GM18526 (cell line): Measurements from ENCODE around the gene SOX9.

ENCODE experiments used
- POLR2A ChIP-seq: IDR thresholded peaks from 3 replicates; pipeline ENCODE4 v1.6.1; 2011; ENCODE audit not compliant: insufficient read length; ENCODE audit errors: extremely low read depth

SOX9 gene

DNA sequence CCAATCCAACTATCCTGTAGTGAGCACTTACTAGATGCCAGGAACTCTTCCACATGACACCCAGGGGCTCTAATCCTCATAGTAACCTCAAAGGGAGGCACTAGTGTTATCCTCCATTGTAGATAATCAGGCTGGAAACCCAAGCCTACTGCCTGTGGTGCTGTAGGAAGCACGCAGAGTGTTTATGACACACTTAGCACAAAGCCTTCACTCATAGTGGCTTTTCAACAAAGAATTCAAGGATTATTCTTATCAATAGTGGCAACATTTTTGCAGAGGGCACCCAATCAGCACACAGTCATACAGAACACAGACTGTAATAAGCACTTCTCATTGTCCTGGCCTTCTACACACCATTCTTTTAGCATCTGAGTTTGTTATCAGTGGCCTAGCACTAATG lies 18.5 kb upstream of the SOX9 start:
- TF ChIP-seq POLR2A, result no peak

DNA sequence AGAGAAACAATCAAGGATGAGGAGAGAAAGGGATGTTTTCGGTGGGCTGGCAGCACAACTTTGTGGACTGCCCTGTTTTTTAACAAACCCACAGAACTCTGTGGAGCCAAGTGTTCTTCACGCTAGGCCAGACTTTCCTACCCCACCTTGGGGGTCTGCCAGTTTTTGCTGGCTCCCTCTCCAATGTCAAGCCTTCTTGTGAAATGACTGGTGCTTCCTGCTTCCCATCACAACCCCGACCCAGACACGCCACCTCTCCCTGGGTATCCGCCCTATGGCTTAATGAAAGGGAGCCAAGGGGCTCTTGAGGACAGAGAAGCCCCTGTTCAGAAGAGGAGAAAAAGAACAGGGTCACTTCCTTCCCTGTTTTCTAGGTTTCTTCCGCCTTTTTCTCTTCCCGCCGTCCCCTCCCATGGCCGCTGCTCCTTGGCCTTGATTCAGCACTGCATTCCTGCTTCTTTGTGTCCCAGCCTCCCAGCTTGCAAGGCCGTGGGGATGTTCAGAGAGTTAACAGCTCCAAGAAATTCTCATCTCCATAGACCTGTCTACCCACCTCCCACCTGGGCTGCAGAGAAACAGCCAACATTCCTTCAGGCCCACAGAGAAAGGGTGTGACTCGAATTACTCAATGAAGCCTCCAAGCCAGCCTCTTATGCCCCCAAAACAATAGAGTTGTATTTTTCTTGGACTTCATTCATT lies 16.5 kb upstream of the SOX9 start:
- no peak for TF ChIP-seq POLR2A

DNA sequence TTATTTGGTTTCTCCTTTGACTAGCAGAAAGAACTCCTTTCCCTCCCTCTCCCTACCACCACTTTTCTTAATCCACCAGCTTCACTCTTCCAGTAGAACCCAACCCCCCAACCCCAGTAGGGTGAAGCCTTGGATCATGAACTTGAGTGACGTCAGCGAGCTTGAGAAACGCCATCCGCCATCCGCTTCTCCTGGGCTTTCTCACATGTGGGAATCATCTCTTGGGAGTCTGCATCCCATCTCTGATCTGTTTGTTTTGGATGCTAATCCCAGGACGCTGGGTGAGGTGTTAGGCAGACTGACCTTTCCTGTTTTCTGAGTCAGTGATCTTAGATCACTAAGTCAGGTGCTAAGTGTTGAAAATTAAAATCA lies 16.0 kb upstream of the SOX9 start:
- TF ChIP-seq POLR2A, result no peak

DNA sequence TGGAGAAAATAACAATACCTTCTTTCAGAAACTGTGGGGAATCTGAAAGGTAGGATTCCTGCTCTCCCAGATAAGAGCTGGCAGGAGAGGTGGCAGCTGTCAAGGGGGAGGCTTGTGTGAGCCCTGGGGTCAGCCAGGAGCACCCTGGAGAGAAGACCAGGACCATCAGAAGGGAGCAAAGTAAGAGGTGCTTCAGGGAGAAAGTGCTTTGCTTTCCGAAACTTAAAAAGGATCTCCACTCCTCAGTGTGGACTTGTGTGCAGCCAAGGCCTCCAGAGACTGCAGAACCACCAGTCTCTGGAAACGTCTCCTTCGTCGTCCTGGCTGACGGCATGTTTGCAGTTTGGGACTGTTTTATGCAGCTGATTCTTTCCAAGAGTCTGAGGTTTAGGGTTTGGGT lies 13.7 kb upstream of the SOX9 start:
- TF ChIP-seq POLR2A, result no peak

DNA sequence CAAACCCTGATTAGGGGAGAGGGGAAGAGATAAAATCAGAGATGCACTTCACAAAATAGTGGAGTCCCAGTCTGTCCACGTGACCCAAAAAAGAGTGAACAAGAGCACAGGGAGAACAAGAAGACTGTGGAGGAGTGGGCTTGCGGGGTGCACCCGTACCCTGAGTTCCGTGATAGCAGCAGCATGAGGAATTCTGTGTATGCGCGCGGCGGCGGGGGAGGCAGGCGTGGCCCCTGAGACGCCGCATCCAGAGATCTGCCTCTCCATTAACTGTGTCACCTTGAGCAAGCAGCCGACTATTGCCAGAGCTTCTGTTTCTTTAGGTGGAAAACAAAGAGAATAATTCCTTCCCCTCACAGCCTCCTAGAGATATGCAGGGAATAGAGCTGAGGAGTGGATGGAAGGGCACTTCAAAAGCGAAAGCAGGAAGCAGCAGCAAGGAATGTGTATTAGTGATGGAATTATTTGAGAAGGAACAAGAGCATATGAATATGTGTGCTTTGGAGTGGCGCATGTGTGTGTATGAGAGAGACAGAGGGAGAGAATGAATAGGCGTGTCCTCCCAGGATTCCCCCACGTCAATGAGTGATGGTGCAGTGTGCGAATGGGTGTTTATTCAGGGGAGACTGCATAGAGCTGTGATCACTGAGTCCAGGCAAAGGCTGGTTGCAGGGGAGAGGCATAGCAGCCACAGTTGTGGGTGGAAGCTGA lies 10.4 kb upstream of the SOX9 start:
- no peak for TF ChIP-seq POLR2A

DNA sequence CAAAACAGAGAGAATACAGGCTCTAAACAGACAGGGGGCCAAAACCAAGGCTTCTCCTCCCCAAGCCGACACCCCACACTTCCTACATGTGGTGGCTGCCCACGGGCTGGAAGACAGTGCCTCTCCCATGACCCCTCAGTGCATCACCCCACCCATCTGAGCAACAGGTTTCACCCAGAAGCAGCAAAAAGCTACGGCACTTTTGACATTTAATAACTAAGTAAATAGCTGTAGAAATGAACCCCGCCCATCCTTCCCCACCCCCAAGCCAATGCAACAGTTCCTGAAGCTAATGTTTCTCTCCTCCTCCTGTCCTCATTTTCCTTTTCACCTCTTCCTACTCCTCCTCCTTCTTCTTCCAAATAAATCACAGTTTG lies 9.9 kb upstream of the SOX9 start:
- TF ChIP-seq POLR2A, result no peak

DNA sequence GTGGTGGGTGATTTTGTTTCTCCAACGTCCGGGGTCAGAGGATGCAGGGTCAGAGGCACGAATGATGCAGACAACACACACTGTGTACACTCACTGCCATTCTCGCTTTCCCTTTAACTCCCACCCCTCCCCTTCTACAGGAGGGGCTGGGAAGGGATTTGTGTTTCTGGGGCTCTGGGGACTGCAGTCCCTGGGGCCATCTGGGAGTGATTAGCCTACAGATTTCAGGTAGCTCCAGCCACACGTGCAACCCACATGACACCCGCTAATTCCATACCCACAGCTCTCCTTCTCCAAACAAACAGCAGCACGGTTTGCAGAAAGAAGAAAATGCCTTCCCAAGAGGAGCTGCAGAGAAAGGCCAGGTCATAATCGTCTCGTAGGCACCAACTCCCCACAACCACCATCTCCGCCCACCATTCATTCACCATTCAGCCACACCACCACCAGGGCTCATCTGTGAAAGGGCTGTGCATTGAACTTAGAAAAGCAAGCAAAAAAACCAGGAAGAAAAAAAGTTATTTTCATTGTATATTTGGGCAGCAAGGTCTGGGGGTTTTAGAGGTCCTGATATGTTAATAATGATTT lies 9.4 kb upstream of the SOX9 start:
- TF ChIP-seq POLR2A, result no peak

DNA sequence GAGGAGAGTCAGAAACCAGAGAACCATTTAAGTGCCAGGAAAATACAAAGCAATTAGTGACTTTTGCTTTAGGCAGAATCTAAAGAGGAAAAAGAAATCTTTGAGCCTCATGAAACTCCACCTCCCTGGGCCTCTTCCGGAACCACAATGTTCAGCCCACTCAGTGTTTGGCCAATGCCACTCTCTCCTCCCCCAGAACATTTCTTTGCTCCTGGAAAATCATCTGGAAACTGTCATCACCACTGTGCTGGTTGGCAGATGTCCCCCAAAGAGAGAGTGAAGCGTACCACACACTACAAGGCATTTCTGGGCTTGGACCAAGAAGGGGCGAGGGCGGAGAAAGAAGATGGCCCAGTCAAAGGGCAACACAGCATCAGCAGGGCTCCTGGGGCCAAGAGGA lies 7.1 kb upstream of the SOX9 start:
- TF ChIP-seq POLR2A, result no peak

DNA sequence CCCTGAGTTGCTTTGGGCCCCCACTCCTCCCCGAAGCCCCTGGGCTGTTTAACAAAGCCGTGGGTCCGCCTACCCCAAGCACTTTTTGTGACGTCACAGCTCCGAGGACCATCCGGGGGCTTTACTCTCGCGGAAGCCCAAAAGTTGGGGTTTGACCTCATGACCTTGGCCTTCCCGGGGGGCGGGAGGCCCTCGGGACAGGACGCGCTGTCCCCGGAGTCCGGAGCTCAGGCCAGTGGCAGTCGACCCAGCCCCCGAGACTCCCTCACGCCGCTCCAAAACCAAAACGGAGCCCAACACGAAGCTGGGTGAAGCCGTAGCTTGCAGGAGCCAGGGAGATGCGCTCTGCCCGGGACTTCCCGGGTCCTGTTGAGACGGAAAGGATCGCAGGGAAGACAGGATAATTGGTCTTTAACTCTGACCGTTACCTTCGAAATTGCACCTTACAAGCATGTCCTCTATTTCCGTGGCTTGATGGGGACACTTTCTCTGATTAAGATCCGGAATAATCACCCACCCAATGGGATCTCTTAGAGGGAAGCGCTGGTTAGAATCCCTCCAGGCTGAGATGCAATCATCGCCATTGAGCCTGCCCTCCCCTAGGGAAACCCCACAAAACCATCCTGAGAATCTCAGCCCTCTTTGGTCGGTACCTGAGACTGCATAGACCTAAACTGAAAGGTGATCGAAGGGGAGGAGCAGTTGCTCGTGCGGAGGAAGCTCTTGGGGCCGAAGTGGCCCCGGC lies 4.9 kb upstream of the SOX9 start:
- no peak for TF ChIP-seq POLR2A

DNA sequence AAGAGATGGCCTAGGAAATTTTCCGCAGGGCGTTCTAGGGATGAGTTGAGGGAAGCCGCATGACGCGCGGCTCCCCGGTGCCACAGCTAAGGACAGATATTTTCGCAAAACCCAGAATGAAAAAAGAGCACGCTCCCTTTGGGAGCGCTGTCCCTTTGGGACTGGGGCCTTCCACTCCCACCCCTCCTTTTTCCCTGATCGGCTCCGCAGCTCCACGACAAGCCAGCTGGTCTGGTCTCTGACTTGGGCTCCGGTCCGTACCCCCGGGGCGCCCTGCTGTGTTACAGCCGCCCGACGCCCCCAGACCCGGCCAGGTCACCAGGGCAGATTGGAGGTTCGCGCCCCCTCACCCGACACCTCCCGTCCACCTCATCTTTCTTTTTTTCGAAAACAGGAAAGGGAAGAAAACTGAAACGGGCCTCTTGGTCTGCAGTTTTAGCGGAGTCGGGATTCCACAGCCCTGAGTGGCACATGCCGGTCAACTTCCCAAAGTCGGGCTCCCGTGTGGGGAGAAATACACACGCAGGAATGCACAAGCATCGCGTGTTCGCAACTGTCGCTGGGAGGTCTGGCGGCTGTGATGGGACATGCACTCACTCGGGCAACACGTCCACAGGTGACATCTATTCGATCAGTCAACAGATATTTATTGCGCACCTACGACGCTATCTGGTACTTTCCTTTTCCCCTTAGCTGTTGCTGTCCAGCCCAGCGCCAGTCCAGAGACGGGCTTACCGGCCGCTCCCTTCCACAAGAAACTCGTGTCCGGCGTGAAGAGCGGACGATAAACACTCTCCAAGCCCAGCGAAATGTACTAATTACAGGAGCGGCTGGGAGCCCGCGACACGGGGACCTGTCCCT lies 3.9 kb upstream of the SOX9 start:
- no peak for TF ChIP-seq POLR2A

DNA sequence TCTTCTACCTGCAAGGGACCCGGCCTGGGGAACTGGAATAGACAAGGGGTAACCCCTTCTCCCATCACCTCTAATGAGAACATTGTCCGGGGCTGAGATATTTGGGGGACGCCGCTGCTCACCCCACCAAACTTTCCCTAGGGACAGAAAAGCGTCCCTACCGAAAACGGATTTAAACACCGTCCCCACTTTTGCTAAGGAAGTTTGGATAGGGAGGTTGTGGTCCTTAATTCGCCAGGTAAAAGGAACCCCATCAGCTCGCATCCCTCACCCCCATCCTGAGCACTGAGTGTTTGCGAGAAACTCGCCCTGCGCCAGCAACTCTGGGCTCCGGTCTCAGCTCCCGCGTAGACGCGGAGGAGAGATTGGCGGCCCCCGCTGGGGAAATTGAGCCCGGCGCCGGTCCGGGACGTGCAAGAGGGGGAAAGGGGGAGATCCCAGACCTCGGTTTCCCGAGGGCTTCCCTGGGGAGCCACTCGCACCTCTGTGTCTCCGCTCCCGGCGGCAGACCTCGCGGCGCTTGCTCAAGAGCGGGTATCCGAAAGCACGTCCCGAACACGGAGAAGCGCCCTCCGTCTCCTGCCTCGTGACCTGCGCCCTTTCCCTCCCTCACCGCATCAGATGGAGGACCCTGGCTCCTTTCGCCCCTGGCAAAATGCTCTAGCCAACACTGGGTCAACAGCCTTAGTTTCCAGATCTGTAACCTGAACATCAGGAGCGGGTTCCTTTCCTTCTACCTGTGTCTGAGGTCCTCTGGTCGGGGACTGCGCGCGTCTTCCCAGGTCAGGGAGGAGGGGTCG lies 3.1 kb upstream of the SOX9 start:
- TF ChIP-seq POLR2A, result no peak

DNA sequence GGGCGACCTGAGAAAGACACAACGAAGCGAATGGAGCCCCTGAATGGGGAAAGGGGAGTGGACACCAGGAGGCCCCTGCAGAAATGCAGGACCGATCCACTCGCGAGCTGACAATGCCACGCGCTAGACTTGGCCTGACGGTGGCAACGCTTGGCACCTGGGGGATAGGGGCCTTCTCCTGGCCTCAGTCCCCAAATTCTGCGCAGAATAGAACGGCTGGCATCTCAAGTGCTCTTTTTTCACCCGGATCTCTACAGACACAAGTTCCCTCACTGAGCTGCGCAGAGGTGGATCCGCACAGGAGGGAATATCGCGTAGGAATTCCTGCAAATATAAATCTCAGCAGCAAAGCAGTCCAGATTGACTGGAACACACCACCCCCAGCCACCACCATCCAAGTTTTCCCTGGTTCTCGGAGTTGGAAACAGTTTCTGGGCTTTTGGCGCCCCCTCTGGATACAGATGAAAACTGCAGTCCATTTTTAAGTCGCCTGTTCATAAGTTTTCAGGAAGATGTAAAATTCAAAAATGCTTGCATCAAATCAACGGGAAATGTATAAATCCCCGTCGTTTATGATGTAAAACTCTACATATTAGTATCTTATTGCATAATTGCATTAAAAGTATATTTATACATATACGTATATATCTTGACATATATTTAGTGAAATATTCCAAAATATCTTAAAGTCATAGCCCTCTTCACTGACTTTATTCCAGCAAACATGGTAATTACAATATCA lies 2.3 kb upstream of the SOX9 start:
- TF ChIP-seq POLR2A, result no peak

DNA sequence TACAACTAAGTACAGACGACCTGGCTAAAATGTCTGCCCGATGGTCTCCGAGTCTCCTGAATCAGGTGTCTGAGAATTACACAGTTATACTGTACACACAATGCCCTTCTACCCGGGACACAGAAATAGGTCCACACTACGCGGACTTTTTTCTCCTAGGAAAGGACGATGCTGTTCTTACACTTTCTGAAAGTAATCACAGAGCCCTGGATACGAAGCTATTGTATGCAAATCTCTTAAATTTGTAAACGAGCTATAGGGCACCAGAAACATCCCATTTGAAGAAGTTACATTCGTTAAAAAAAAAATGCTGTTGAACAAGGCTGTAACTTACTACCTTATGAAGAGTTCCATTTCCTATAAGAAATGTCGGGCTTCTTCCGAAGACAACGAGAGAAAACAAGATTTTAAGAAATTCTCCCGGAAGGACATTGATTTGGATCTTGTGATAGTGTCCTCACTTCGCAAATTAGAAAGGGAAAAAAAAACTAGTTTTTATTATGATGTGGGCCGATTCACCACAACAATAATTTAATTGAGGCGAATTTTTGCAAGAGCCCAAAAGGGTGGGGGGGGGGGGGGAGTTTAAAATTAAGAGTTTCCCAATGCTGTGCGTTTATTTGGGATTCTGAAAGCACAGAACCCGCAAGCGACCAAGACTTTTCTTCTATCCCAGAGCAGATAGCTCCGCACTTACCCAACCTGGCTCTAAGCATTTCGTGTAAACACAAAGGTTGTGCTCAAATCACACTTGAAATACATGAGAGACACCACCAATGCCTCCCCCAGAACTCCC lies 1.5 kb upstream of the SOX9 start:
- no peak for TF ChIP-seq POLR2A
